Hepatocyte (in vitro differentiated cells): ENCODE data around the gene CD93. TPM values are rescaled to one million over a fixed set of nuclear protein-coding genes. Genes with fewer than 3 reads are reported as not detected.
A peak's percentile ranks its signal among the peaks of the same experiment; 100 is the strongest.

Experiments used
- DNase-seq: peaks from one replicate; pipeline ENCODE4 v3.0.0-alpha.2; 2016; ENCODE audit warnings: low spot score
- H2AFZ ChIP-seq: fragments of 200-600 bp; sonication (generic); 2 replicates; pipeline ENCODE4 v1.6.0; 2016; ENCODE audit warnings: antibody characterized with exemption, mild to moderate bottlenecking
- H3K27ac ChIP-seq: fragments of 200-600 bp; sonication (generic); 2 replicates; pipeline ENCODE4 v1.5.1; 2016; ENCODE audit warnings: mild to moderate bottlenecking
- H3K27me3 ChIP-seq: fragments of 200-600 bp; sonication (generic); 2 replicates; pipeline ENCODE4 v1.6.1; 2016
- H3K36me3 ChIP-seq: fragments of 200-600 bp; sonication (generic); replicated peaks from 2 replicates; pipeline ENCODE4 v1.5.1; 2016; ENCODE audit warnings: low read depth; ENCODE audit not compliant: insufficient read depth
- H3K4me1 ChIP-seq: fragments of 200-600 bp; sonication (generic); 2 replicates; pipeline ENCODE4 v1.5.1; 2016; ENCODE audit warnings: mild to moderate bottlenecking, moderate library complexity; ENCODE audit not compliant: insufficient read depth
- H3K4me2 ChIP-seq: fragments of 200-600 bp; sonication (generic); 2 replicates; pipeline ENCODE4 v1.6.0; 2016
- H3K4me3 ChIP-seq: fragments of 200-600 bp; sonication (generic); 2 replicates; pipeline ENCODE4 v1.5.1; 2016; ENCODE audit warnings: mild to moderate bottlenecking
- H3K79me2 ChIP-seq: fragments of 200-600 bp; sonication (generic); 2 replicates; pipeline ENCODE4 v1.6.0; 2017; ENCODE audit warnings: mild to moderate bottlenecking
- H3K9me2 ChIP-seq: fragments of 200-600 bp; sonication (generic); replicated peaks from 2 replicates; pipeline ENCODE4 v1.6.0; 2017; ENCODE audit warnings: mild to moderate bottlenecking; ENCODE audit not compliant: insufficient read depth
- H3K9me3 ChIP-seq: fragments of 200-600 bp; sonication (generic); 2 replicates; pipeline ENCODE4 v1.5.1; 2016; ENCODE audit warnings: low read depth, mild to moderate bottlenecking
- H4K20me1 ChIP-seq: fragments of 200-600 bp; sonication (generic); 2 replicates; pipeline ENCODE4 v1.6.0; 2016; ENCODE audit warnings: mild to moderate bottlenecking; ENCODE audit not compliant: insufficient read depth, poor library complexity, severe bottlenecking
- EZH2 ChIP-seq: fragments of 200-600 bp; sonication (generic); IDR thresholded peaks from 2 replicates; pipeline ENCODE4 v1.6.1; 2016; ENCODE audit warnings: antibody characterized with exemption, mild to moderate bottlenecking, borderline replicate concordance
- EZH2phosphoT487 ChIP-seq: fragments of 200-600 bp; sonication (generic); IDR thresholded peaks from one replicate; pipeline ENCODE4 v1.6.1; 2018; ENCODE audit warnings: antibody characterized with exemption, mild to moderate bottlenecking, low read depth, moderate library complexity; ENCODE audit not compliant: unreplicated experiment, severe bottlenecking
- WGBS: methylation state at CpG from one replicate; pipeline ENCODE4 v1.1.6; 2016; ENCODE audit warnings: low lambda C conversion rate; ENCODE audit errors: missing lambda C conversion rate; 5-methylcytosine and 5-hydroxymethylcytosine counted together
- polyA plus RNA-seq: library from polyadenylated mRNA; unstranded; fragments of >200 nt; fragmentation: Nextera tagmentation; extraction: Ambion mirVana; gene quantifications from 2 replicates; pipeline ENCODE4 v1.2.1, GENCODE V29; 2016
- total RNA-seq: library from RNA; depleted of rRNA; stranded (reverse); fragments of >200 nt; gene quantifications from 2 replicates; pipeline ENCODE4 v1.2.3, GENCODE V29; 2014
- TF ChIP-seq, protein P1 (sequence below): fragments of 200-600 bp; sonication (generic); IDR thresholded peaks from 2 replicates; pipeline ENCODE4 v1.5.1; 2016; ENCODE audit warnings: antibody characterized with exemption, mild to moderate bottlenecking; ENCODE audit not compliant: poor library complexity

CD93 gene
- total and polyA plus RNA-seq, 2 experiments from 2014 or later, result 0.07 to 2.1 TPM

DNA sequence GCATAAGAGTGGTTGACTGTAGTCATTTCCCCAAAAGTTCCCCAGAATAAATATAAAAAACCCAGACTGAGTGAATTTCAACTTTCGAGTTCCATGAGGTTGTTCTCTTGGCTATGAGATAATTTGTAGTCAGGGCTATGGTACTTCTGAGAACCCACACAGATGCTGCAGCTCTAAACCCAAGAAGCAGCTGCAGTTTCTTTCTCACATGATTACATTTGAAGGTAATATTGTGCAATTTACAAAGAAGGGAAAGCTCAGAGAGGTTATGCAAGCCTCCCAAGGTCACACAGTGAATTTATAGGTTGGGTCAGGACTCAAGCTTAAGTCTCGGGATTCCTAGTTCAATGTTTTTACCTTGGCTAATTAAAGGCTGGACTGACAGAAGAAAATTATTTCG, 29.7 kb upstream of the CD93 start:
- Histone ChIP-seq H3K79me2 (no peaks in the 10 kb centered on the region), H3K4me1 (no peaks in the 10 kb centered on the region), H3K4me3 (no peak overlapping the region), H3K4me2 (no peak overlapping the region), H3K9me3 (no peaks in the 10 kb centered on the region), H2AFZ (no peak overlapping the region), H3K27me3 (no peaks in the 10 kb centered on the region), H4K20me1 (no peaks in the 10 kb centered on the region), H3K9me2 (no peaks in the 10 kb centered on the region), H3K36me3 (no peaks in the 10 kb centered on the region), H3K27ac (peak overlapping the region; percentile 30)
- TF ChIP-seq EZH2phosphoT487, result no peak
- TF ChIP-seq, protein P1, sequence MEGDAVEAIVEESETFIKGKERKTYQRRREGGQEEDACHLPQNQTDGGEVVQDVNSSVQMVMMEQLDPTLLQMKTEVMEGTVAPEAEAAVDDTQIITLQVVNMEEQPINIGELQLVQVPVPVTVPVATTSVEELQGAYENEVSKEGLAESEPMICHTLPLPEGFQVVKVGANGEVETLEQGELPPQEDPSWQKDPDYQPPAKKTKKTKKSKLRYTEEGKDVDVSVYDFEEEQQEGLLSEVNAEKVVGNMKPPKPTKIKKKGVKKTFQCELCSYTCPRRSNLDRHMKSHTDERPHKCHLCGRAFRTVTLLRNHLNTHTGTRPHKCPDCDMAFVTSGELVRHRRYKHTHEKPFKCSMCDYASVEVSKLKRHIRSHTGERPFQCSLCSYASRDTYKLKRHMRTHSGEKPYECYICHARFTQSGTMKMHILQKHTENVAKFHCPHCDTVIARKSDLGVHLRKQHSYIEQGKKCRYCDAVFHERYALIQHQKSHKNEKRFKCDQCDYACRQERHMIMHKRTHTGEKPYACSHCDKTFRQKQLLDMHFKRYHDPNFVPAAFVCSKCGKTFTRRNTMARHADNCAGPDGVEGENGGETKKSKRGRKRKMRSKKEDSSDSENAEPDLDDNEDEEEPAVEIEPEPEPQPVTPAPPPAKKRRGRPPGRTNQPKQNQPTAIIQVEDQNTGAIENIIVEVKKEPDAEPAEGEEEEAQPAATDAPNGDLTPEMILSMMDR, result no peak
- WGBS, result 91% methylated on average over 3 of the region's 3 CpGs
- no peak for DNase-seq

DNA sequence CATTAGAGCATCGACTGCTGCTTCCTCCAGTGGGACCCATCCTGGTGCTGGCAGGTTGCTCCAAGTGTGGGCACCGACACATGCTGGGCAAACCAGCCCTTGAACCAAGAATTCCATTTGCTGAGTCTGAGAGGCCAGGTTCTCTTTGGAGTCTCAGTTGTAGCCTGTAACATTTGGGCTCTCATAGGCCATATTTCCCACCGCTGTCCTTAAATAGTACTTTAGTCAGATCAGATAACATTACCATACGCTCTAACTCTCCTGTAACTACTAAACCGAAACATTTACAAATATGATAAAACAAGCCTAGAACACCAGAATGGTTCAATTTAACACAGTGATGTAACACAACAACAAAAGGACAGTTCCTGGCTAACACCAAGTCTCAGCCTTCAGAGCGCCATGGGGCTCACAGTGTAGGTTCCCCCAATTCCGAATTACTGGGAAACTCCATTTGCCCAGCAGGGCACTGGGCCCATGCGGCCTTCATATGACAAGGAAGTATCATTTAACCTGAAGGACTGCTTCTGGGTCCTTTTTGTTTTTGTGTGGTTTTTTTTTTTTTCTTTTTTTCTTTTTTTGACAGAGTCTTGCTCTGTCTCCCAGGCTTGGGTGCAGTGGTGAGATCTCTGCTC, 28.4 kb upstream of the CD93 start:
- TF ChIP-seq, protein P1, result no peak
- TF ChIP-seq EZH2phosphoT487 (no peak), EZH2 (no peak)
- Histone ChIP-seq H3K27me3 (no peaks in the 10 kb centered on the region), H4K20me1 (no peaks in the 10 kb centered on the region), H3K27ac (no peak overlapping the region), H3K4me1 (no peaks in the 10 kb centered on the region), H3K4me2 (no peak overlapping the region), H3K79me2 (no peaks in the 10 kb centered on the region), H2AFZ (no peak overlapping the region), H3K9me2 (no peaks in the 10 kb centered on the region), H3K4me3 (no peak overlapping the region), H3K9me3 (no peaks in the 10 kb centered on the region), H3K36me3 (no peaks in the 10 kb centered on the region)
- DNase-seq, result no peak
- 95% methylated on average over 8 of the region's 8 CpGs for WGBS

DNA sequence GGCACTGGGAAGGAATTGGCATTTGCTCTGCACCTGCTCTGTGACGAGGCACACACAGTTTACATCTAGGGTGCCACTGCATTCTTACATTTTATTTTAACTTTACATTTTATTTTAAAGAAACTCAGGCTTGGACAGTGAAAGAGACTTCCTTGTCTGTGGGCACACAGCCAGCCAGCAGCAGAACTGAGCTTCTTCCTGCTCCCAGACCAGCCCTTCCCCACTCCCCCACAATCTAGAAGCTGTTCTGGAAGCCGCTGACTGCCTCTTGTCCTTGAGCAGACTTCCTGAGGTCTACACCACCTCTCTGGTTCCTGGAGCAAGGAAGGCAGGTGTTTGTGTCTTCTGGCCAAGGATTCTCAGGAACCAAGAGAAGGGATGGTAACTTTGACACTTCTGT, 27.9 kb upstream of the CD93 start:
- Histone ChIP-seq H3K27ac (no peak overlapping the region), H3K4me1 (no peaks in the 10 kb centered on the region), H2AFZ (no peak overlapping the region), H3K9me2 (no peaks in the 10 kb centered on the region), H3K9me3 (no peaks in the 10 kb centered on the region), H3K4me2 (no peak overlapping the region), H4K20me1 (no peaks in the 10 kb centered on the region), H3K27me3 (no peaks in the 10 kb centered on the region), H3K79me2 (no peaks in the 10 kb centered on the region), H3K36me3 (no peaks in the 10 kb centered on the region), H3K4me3 (no peak overlapping the region)
- 100% methylated on average over 2 of the region's 2 CpGs for WGBS
- TF ChIP-seq, protein P1, result no peak
- TF ChIP-seq EZH2phosphoT487 (no peak), EZH2 (no peak)
- no peak for DNase-seq

DNA sequence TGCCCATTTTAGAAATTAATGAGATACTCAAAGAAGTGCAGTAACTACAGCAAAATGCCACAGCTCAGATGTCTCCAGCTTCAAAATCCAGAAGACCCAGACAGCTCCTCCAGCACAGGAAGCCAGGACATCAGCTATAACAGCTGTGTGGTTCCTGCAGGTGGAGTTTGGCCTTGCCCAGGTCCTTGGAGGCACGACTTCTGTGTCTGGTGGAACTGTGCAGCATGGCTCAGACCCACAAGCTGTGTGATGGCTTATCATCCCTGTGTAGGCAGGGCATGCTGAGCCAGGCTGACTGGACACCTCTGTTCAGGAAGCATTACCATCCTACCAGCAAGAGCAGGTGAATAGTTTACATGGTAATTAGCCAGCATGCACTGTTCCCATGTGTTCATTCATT, 26.5 kb upstream of the CD93 start:
- 88% methylated on average over 1 of the region's 1 CpG for WGBS
- Histone ChIP-seq H4K20me1 (no peaks in the 10 kb centered on the region), H3K27me3 (no peaks in the 10 kb centered on the region), H3K4me1 (no peaks in the 10 kb centered on the region), H3K27ac (no peak overlapping the region), H3K9me2 (no peaks in the 10 kb centered on the region), H3K4me3 (no peak overlapping the region), H3K36me3 (no peaks in the 10 kb centered on the region), H3K79me2 (no peaks in the 10 kb centered on the region), H2AFZ (no peak overlapping the region), H3K9me3 (no peaks in the 10 kb centered on the region), H3K4me2 (no peak overlapping the region)
- TF ChIP-seq EZH2 (no peak), EZH2phosphoT487 (no peak)
- TF ChIP-seq, protein P1, result no peak
- no peak for DNase-seq
